ENCODE measurements around the gene PKD2L1.

- no peak for TF ChIP-seq EP300 (IDR thresholded peaks at IDR 0.05; ENCODE audit: borderline replicate concordance)
- no peak for TF ChIP-seq TEAD4 (IDR thresholded peaks at IDR 0.05)
- TF ChIP-seq, protein P1, sequence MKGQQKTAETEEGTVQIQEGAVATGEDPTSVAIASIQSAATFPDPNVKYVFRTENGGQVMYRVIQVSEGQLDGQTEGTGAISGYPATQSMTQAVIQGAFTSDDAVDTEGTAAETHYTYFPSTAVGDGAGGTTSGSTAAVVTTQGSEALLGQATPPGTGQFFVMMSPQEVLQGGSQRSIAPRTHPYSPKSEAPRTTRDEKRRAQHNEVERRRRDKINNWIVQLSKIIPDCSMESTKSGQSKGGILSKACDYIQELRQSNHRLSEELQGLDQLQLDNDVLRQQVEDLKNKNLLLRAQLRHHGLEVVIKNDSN (IDR thresholded peaks at IDR 0.05) = no peak
- TF ChIP-seq EGR1 (IDR thresholded peaks at IDR 0.05) = no peak
- no peak for TF ChIP-seq TAF1 (IDR thresholded peaks at IDR 0.05; ENCODE audit: low read depth)
- no peak for TF ChIP-seq RAD21 (IDR thresholded peaks at IDR 0.05; ENCODE audit: low read depth)
- no peak for TF ChIP-seq MAX (IDR thresholded peaks at IDR 0.05)
- TF ChIP-seq, protein P2, sequence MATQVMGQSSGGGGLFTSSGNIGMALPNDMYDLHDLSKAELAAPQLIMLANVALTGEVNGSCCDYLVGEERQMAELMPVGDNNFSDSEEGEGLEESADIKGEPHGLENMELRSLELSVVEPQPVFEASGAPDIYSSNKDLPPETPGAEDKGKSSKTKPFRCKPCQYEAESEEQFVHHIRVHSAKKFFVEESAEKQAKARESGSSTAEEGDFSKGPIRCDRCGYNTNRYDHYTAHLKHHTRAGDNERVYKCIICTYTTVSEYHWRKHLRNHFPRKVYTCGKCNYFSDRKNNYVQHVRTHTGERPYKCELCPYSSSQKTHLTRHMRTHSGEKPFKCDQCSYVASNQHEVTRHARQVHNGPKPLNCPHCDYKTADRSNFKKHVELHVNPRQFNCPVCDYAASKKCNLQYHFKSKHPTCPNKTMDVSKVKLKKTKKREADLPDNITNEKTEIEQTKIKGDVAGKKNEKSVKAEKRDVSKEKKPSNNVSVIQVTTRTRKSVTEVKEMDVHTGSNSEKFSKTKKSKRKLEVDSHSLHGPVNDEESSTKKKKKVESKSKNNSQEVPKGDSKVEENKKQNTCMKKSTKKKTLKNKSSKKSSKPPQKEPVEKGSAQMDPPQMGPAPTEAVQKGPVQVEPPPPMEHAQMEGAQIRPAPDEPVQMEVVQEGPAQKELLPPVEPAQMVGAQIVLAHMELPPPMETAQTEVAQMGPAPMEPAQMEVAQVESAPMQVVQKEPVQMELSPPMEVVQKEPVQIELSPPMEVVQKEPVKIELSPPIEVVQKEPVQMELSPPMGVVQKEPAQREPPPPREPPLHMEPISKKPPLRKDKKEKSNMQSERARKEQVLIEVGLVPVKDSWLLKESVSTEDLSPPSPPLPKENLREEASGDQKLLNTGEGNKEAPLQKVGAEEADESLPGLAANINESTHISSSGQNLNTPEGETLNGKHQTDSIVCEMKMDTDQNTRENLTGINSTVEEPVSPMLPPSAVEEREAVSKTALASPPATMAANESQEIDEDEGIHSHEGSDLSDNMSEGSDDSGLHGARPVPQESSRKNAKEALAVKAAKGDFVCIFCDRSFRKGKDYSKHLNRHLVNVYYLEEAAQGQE (IDR thresholded peaks at IDR 0.05; ENCODE audit: low read depth) = no peak
- TF ChIP-seq FOXM1 (IDR thresholded peaks at IDR 0.05; ENCODE audit: borderline replicate concordance, low read depth) = no peak
- TF ChIP-seq TCF12 (IDR thresholded peaks at IDR 0.05; ENCODE audit: low read depth) = no peak
- TF ChIP-seq YY1 (IDR thresholded peaks at IDR 0.05; ENCODE audit: low read depth) = no peak
- no peak for TF ChIP-seq CEBPB (IDR thresholded peaks at IDR 0.05)
- TF ChIP-seq CREB1 (IDR thresholded peaks at IDR 0.05; ENCODE audit: low read depth) = no peak
These were observed 22.3 kb downstream of the PKD2L1 start for GRCh38 chr10:100307684-100308083.

Measured in Ishikawa (cell line).